HG02610 (cell line): ENCODE data around the gene ELP5.

ENCODE experiments used
- ATAC-seq: cut with Tn5 transposase; IDR thresholded peaks from one replicate; pipeline ENCODE4 v1.9.1; 2021; ENCODE audit warnings: mild to moderate bottlenecking, moderate library complexity; ENCODE audit not compliant: unreplicated experiment

The ELP5 gene

DNA sequence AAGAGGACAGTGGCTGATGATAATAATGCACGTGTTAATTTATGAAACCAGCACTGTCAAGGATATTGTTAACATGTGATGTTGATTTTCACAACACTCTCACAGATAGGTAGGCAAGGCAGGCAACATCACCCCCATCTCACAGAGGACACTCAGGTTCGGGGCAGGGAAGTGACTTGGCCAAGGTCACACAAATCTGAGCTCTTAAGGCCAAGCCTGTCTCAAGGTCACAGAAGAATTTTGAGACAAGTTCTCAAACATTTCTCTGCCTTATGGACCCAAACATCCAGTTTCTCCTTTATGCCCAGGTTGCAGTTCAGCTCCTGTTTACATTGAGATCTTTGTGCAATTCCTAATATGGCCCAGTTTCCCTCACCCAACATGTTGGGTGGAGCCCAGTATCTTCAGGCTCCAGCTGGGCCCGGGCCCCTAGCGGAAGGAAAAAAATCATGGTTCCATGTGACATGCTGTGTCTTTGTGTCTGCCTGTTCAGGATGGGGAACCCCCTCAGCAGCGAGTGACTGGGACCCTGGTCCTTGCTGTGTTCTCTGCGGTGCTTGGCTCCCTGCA lies 30.8 kb downstream of the ELP5 start:
- no peak for ATAC-seq

DNA sequence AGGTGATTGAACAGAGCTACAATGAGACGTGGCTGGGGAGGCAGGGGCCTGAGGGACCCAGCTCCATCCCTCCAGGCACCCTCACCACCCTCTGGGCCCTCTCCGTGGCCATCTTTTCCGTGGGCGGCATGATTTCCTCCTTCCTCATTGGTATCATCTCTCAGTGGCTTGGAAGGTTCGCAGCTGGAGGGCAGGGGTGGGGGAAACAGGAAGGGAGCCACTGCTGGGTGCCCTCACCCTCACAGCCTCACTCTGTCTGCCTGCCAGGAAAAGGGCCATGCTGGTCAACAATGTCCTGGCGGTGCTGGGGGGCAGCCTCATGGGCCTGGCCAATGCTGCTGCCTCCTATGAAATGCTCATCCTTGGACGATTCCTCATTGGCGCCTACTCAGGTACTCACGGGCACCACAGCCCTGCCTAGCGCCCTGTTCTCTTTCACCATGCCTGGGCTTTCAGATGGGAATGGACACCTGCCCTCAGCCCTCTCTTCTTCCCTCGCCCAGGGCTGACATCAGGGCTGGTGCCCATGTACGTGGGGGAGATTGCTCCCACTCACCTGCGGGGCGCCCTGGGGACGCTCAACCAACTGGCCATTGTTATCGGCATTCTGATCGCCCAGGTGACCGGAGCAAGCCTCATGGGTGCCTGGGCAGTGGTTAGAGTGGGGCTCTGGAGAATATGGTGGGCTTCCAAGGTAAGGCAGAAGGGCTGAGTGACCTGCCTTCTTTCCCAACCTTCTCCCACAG lies 31.6 kb downstream of the ELP5 start:
- no peak for ATAC-seq

DNA sequence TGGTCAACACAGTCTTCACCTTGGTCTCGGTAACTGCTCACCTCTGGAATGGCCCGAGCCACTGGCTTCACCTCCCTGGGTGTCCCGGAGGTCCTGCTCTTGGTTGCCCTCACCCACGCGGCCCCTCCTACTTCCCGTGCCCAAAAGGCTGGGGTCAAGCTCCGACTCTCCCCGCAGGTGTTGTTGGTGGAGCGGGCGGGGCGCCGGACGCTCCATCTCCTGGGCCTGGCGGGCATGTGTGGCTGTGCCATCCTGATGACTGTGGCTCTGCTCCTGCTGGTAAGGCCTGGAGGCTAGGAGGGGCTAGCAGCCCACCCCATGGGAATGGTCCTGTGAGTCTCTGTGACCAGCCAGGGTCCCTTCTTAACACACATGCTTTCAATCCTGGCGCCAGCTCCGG lies 32.9 kb downstream of the ELP5 start:
- no peak for ATAC-seq

DNA sequence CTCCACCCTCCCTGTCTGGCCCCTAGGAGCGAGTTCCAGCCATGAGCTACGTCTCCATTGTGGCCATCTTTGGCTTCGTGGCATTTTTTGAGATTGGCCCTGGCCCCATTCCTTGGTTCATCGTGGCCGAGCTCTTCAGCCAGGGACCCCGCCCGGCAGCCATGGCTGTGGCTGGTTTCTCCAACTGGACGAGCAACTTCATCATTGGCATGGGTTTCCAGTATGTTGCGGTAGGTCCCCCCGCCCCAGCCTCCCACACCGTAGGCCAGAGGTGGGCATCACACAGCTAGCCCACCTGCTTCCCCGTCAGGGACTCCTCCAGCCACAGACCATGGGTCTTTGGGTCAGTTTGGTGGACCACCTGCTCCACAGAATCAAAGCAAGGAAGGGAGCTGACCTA lies 33.7 kb downstream of the ELP5 start:
- no peak for ATAC-seq

DNA sequence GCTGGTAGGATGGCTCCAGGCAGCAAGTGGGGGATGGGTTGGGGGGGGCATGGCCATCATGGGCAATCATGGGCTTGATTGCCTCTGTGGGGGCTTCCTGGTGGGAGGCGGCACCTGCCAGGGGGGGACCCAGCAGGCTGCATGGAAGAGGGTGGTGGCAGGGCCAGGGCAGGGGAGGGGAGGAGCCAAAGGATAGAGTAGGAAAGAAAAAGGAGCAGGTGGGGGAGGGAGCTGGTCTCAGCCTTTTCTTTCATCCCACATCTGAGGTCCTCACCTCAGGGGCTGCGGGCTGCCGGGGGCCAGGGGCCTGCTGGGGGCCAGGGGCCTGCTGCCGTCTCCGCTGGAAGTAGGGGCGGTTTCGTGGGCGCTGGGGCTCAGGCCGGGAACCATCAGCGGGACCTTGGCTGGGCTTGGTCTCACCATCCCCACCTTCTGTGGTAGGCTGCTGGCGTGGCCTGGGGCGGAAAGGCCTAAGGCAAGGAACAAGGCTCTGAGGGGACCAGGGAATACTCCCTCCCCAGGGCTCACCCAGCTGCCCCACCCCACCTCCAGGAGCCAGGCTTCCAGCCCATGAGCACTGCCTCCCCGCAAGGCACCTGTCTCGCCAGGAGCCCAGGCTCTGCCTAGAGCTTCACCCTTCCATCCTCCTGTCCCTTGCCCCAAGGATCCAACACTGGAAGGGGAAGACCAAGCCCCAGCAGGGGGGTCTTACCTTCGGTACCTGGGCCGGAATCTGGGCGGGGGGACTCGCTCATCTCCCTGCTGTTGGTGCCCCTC lies 37.4 kb downstream of the ELP5 start:
- no peak for ATAC-seq

GRCh38 chr17:7290166-7290565 lies 38.2 kb downstream of the ELP5 start:
- no peak for ATAC-seq

GRCh38 chr17:7290685-7291084 lies 38.7 kb downstream of the ELP5 start:
- no peak for ATAC-seq

DNA sequence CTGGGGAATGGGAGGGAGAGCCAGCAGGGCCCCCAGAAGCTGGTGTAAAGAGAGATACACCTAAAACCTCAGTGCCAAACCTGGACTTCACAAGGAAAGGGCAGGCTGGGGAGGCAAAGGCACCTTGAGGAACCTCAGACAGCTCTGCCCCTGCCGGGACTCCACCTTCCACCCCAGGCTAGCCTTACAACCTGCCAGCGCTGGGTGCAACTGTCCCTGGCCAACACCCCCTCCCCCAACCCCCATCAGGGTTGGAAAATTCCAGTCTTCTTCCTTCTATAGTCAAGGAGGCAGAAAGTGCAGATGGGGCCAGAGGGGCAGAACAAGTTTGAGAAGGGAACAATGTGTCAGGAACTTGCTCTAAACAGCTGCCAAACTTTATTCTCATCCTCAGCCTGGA lies 40.2 kb downstream of the ELP5 start:
- no peak for ATAC-seq

DNA sequence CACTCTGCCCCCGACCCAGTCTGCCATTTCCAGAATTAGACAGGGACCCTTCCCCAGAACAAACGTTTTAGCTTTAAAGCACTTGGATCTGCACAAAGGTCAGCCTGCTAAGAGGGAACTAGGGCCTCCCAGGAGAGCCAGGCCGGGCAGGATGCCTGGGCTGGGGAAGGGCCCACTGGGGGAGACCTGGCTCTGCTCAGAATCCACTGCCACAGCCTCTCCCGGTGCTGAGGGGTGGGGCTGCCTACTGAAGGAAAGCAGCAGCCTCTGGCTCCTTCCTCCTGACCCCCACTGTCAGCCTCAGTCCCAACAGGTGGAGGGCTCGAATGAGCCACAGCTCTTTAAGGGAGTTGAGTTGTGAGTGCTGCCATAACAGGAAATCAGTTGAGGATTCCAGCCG lies 40.7 kb downstream of the ELP5 start:
- no peak for ATAC-seq

- ATAC-seq = no peak
Measured at GRCh38 chr17:7293159-7293558, 41.1 kb downstream of the ELP5 start.

DNA sequence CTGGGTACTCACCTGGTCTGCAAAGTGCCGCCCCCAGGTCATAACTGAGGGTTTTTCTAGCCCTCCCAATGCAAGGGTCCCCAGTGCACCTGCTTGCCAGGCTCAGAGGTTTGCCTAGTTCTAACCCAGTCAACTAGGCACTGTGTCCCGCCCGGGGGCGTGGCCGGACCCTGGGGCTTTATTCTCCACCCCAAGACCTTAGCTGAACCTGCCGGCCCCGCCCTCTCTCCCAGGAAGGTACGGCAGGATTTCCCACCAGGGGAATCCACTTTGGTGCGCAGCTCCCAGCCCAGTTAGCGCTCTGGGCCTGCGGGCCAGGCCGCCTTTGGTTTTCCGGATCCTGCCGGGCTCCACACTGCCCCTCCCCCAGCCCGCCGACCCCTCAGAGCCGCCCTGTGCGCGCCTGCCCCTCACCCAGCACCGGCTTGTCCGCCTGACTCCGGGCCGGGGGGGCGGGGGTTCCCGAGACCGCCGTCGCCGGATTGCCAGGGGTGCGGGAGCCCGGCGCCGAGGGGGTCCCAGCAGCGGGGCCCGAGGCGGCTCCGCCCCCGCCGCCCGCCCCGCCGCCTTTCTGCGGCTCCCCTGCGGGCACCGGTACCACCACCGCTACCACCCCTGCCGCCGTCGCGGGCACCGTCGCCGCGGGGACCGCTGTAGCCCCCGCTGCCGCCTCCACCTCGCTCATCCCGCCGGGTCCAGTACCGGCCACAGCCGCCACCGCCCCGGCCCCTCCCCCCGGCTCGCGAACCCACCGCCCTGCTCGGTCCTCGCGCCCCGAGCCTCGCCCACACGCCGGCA lies 42.0 kb downstream of the ELP5 start:
- no peak for ATAC-seq

DNA sequence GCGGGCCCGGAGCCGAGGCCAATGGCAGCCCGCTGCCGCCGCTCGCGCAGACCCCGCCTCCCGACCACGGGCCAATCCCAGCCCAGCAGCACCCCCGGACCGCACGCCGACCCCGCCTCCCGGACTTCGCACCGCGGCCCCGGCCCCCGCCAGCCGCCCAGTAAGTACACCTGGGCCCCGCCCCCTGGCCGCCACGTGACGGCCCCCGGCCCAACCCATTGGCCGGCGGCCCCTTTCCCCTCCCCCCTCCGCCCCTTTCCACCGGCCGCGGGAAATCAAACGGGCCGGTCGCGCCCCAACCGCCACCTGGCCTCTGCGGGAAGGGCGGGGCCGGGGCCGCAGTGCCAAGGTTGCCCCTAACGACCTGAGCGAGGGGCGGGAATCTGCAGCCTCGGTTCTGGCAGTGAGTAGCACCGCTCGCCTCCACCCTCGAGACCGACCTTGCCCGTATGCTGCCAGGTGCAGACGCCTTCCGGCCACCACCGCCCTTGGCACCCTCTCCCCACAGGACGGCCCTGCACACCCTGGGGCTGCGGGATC lies 42.7 kb downstream of the ELP5 start, which contains the start of gene YBX2:
Gene YBX2 (minus strand): TSS at position 26 of the 540 bp plus-strand sequence. CDS start 139 bp downstream, outside the sequence.
- no peak for ATAC-seq

DNA sequence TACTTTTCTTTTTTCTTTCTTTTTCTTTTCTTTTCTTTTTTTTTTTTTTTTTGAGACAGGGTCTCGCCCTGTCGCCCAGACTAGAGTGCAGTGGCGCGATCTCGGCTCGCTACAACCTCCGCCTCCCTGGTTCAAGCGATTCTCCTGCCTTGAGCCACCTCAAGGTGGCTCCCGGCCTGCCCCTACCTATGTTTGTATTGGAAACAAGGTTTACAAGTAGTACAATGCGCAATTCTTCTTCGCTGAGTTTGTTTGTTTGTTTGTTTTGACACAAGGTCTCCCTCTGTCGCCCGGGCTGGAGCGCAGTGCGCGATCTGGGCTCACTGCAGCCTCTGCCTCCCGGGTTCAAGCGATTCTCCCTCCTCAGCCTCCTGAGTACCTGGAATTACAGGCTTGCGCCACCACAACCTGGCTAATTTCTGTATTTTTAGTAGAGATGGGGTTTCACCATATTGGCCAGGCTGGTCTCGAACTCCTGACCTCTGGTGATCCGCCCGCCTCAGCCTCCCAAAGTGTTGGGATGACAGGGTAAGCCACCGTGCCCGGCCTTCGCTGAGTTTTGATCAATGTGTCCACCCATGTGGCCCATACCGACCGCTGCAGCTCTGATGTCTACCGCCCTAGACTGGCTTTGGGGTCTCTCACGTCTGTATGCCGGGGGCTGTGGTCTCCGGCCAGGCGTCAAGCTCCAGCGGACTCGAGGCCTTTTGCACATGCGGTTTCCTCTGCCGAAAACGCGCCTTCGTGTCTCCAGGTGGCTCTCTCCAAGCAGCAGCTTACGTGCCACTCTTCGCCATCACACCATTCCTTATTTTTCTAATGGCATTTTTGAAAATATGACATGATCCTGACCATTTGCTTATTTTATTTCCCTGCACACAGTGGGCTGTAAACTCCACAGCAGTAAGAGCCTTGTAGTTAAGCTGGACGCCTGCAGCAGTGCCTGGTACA lies 43.5 kb downstream of the ELP5 start:
- no peak for ATAC-seq

GRCh38 chr17:7296189-7296861 lies 44.3 kb downstream of the ELP5 start:
- no peak for ATAC-seq

DNA sequence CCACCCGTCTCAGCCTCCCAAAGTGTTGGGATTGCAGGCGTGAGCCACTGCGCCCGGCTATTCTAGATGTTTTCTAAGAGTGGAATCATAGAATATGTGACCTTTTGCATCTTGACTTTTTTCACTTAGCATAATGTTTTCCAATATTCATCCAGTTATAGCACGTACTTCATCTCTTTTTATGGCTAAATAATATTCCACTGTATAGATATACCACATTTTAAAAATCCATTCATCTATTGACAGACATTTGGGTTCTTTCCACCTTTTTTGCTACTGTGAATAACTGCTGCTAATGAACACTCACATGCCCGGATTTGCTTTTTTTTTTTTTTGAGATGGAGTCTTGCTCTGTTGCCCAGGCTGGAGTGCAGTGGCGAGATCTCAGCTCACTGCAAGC lies 52.2 kb downstream of the ELP5 start:
- no peak for ATAC-seq

GRCh38 chr17:7306911-7307685 lies 55.1 kb downstream of the ELP5 start, which contains the start of gene EIF5A:
Gene EIF5A (plus strand): TSS chr17:7307628. CDS start chr17:7309636, 2,008 bp downstream.
- ATAC-seq = peak; percentile 71

DNA sequence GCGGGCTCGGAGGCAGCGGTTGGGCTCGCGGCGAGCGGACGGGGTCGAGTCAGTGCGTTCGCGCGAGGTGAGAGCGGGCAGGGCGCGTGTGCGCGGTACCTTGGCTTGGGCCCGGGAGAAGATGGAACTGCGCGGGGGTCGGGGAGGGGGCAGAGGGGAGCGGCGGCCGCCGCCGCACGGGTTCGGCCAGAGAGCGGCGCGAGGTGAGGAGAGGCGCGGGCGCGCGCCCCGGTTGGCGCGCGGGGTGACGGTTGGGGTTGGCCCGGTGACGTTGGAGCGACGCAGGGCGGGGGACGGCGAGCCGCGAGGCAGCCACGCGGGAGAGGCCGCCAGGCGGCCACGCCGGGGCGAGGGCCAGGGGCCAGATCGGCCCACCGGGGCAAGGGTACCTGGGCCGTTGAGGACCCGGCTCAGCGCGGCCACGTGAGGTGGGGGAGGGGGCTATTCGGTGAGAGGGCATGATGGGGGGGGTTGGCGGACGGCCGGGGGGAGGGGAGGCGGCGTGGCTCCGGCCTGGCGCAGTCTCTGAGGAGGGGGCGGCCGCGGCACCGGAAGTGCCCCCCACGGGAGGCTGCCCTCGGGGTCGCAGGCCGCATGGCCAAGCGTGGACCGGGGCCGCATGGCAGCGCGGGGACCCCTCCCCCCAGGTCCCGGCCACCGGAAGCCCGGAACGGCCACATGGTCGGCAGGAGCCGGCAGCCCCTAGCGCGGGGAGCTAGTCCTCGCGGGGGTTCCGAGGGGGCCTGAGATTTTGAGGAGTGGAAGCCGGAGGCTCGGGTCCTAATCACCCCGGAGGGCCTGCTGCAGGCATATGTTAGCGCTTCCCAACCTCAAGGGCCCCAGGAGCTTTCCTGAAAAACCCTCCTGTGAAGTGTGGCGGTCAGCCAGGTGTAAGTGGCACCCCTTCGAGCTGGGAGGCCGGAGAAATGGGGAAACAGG lies 55.9 kb downstream of the ELP5 start:
- ATAC-seq = no peak
